Measurements from ENCODE around the gene ITGAD.

DNA sequence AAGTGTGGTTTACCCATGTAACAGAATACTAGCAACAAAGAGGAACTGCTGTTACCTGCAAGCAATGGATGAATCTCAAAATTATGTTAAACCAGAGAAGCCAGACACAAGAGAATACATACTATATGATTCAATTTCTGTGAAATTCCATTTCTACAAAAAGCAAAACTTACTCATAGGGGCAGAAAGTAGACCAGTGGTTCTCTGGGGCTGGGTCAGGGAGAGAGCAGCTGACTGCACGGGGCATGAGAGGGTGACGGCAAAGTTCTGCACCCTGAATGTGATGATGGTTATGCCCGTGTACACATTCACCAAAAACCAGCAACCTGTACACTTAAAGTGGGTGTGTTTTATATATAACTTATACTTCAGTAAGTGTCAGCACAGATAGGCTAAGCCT, 46.4 kb downstream of the ITGAD start:
- TF ChIP-seq, protein P1, sequence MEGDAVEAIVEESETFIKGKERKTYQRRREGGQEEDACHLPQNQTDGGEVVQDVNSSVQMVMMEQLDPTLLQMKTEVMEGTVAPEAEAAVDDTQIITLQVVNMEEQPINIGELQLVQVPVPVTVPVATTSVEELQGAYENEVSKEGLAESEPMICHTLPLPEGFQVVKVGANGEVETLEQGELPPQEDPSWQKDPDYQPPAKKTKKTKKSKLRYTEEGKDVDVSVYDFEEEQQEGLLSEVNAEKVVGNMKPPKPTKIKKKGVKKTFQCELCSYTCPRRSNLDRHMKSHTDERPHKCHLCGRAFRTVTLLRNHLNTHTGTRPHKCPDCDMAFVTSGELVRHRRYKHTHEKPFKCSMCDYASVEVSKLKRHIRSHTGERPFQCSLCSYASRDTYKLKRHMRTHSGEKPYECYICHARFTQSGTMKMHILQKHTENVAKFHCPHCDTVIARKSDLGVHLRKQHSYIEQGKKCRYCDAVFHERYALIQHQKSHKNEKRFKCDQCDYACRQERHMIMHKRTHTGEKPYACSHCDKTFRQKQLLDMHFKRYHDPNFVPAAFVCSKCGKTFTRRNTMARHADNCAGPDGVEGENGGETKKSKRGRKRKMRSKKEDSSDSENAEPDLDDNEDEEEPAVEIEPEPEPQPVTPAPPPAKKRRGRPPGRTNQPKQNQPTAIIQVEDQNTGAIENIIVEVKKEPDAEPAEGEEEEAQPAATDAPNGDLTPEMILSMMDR (IDR thresholded peaks at IDR 0.05), result no peak
- TF ChIP-seq POLR2AphosphoS5 (IDR thresholded peaks at IDR 0.05) (no peak), POLR2A (IDR thresholded peaks at IDR 0.05) (no peak), EP300 (IDR thresholded peaks at IDR 0.05) (no peak)

Measured in gastroesophageal sphincter (tissue), 3 donors.